SK-N-SH (cell line): ENCODE measurements around the gene CYFIP2.

Experiments
- CTCF ChIP-seq: fragments of 200-600 bp; sonication (generic); IDR thresholded peaks from 2 replicates; pipeline ENCODE4 v1.6.1; 2017; ENCODE audit warnings: antibody characterized with exemption, mild to moderate bottlenecking, moderate library complexity
- EZH2phosphoT487 ChIP-seq: fragments of 200-600 bp; sonication (generic); IDR thresholded peaks from 2 replicates; pipeline ENCODE4 v1.6.1; 2017; ENCODE audit warnings: low read depth, mixed run types, mild to moderate bottlenecking, antibody characterized with exemption, moderate library complexity, borderline replicate concordance
- GATA2 ChIP-seq: sonication (generic); formaldehyde crosslinking; IDR thresholded peaks from 2 replicates; pipeline ENCODE4 v1.5.0; 2020; ENCODE audit warnings: mild to moderate bottlenecking, missing genetic modification reagents
- MAX ChIP-seq: IDR thresholded peaks from 2 replicates; pipeline ENCODE4 v1.4.0; 2012; ENCODE audit warnings: low read depth
- MXI1 ChIP-seq: IDR thresholded peaks from 2 replicates; pipeline ENCODE4 v1.6.1; 2012; ENCODE audit warnings: mild to moderate bottlenecking, low read depth, low read length, improper control_type of control experiment
- NFIC ChIP-seq: IDR thresholded peaks from 2 replicates; pipeline ENCODE4 v1.4.0; 2012; ENCODE audit warnings: borderline replicate concordance
- POLR2AphosphoS5 ChIP-seq: IDR thresholded peaks from 2 replicates; pipeline ENCODE4 v1.6.1; 2012; ENCODE audit warnings: low read depth, low read length
- RAD21 ChIP-seq: IDR thresholded peaks from 2 replicates; pipeline ENCODE4 v1.6.1; 2012; ENCODE audit warnings: mild to moderate bottlenecking, low read length
- RFX5 ChIP-seq: IDR thresholded peaks from 2 replicates; pipeline ENCODE4 v1.6.1; 2012; ENCODE audit warnings: mild to moderate bottlenecking, improper control_type of control experiment, low read length
- SIN3A ChIP-seq: IDR thresholded peaks from 2 replicates; pipeline ENCODE4 v1.6.1; 2012; ENCODE audit warnings: low read depth, mild to moderate bottlenecking, low read length, moderate library complexity, borderline replicate concordance
- USF2 ChIP-seq: fragments of 150-350 bp; IDR thresholded peaks from 2 replicates; pipeline ENCODE4 v1.6.1; 2017; ENCODE audit warnings: antibody characterized with exemption, low read length, low read depth, borderline replicate concordance

GRCh38 chr5:157306081-157306480 is 40.2 kb downstream of the CYFIP2 start:
- no peak for TF ChIP-seq RAD21
- no peak for TF ChIP-seq USF2
- TF ChIP-seq CTCF, result no peak
- TF ChIP-seq EZH2phosphoT487, result no peak
- no peak for TF ChIP-seq SIN3A
- TF ChIP-seq POLR2AphosphoS5, result no peak
- no peak for TF ChIP-seq MXI1
- TF ChIP-seq MAX, result no peak
- no peak for TF ChIP-seq NFIC
- no peak for TF ChIP-seq RFX5
- no peak for TF ChIP-seq GATA2 (CRISPR knock-in tag)
